Measurements from ENCODE around the gene EIF4G2. TPM values are rescaled to one million over a fixed set of nuclear protein-coding genes. Genes with fewer than 3 reads are reported as not detected.
A peak's percentile ranks its signal among the peaks of the same experiment; 100 is the strongest.

EIF4G2 gene
- total and polyA plus RNA-seq, 2 of the 8 experiments (the other 6 are each of a cell fraction or from before 2014, with no cell fraction given): 438 to 964 TPM

DNA sequence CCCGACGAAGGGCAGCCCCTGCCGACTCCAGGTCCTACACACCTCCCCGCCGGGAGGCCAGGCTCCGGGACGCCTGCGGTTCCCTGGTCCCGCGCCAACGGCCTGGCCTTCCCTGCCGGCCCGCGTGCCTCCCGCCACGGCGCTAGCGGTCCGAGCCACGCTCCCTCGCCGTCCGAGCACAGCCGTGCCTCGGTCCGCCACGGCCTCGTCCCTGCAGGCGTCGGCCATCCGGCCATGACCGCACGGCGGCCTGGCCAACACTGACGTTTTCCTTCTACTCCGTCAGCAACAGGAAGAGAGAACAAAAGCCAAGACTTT is 532 bp downstream of the EIF4G2 start (continued):
- TF ChIP-seq CHD2 (IDR thresholded peaks at IDR 0.05; ENCODE audit: low read length) (no peak), RBBP5 (IDR thresholded peaks at IDR 0.05; ENCODE audit: borderline replicate concordance, low read depth, low read length) (0 out of 2 replicates have a peak, but pooled peaks have one; percentile 44), SP1 (IDR thresholded peaks at IDR 0.05; ENCODE audit: low read depth, low read length) (no peak), CBX5 (IDR thresholded peaks at IDR 0.05; ENCODE audit: low read depth, low read length) (no peak), ASH2L (IDR thresholded peaks at IDR 0.05; ENCODE audit: low read length) (no peak), GTF2F1 (IDR thresholded peaks at IDR 0.05; ENCODE audit: borderline replicate concordance, low read depth, low read length) (no peak), EZH2 (IDR thresholded peaks at IDR 0.05; ENCODE audit: low read depth, low read length, severe bottlenecking) (no peak), NANOG (IDR thresholded peaks at IDR 0.05; ENCODE audit: insufficient read depth, low read depth, low read length, poor library complexity, severe bottlenecking) (no peak), CEBPB (IDR thresholded peaks at IDR 0.05; ENCODE audit: low read depth, low read length) (no peak)
- TF ChIP-seq, protein P1, sequence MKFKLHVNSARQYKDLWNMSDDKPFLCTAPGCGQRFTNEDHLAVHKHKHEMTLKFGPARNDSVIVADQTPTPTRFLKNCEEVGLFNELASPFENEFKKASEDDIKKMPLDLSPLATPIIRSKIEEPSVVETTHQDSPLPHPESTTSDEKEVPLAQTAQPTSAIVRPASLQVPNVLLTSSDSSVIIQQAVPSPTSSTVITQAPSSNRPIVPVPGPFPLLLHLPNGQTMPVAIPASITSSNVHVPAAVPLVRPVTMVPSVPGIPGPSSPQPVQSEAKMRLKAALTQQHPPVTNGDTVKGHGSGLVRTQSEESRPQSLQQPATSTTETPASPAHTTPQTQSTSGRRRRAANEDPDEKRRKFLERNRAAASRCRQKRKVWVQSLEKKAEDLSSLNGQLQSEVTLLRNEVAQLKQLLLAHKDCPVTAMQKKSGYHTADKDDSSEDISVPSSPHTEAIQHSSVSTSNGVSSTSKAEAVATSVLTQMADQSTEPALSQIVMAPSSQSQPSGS (IDR thresholded peaks at IDR 0.05; ENCODE audit: low read length): no peak
- TF ChIP-seq, protein P2, sequence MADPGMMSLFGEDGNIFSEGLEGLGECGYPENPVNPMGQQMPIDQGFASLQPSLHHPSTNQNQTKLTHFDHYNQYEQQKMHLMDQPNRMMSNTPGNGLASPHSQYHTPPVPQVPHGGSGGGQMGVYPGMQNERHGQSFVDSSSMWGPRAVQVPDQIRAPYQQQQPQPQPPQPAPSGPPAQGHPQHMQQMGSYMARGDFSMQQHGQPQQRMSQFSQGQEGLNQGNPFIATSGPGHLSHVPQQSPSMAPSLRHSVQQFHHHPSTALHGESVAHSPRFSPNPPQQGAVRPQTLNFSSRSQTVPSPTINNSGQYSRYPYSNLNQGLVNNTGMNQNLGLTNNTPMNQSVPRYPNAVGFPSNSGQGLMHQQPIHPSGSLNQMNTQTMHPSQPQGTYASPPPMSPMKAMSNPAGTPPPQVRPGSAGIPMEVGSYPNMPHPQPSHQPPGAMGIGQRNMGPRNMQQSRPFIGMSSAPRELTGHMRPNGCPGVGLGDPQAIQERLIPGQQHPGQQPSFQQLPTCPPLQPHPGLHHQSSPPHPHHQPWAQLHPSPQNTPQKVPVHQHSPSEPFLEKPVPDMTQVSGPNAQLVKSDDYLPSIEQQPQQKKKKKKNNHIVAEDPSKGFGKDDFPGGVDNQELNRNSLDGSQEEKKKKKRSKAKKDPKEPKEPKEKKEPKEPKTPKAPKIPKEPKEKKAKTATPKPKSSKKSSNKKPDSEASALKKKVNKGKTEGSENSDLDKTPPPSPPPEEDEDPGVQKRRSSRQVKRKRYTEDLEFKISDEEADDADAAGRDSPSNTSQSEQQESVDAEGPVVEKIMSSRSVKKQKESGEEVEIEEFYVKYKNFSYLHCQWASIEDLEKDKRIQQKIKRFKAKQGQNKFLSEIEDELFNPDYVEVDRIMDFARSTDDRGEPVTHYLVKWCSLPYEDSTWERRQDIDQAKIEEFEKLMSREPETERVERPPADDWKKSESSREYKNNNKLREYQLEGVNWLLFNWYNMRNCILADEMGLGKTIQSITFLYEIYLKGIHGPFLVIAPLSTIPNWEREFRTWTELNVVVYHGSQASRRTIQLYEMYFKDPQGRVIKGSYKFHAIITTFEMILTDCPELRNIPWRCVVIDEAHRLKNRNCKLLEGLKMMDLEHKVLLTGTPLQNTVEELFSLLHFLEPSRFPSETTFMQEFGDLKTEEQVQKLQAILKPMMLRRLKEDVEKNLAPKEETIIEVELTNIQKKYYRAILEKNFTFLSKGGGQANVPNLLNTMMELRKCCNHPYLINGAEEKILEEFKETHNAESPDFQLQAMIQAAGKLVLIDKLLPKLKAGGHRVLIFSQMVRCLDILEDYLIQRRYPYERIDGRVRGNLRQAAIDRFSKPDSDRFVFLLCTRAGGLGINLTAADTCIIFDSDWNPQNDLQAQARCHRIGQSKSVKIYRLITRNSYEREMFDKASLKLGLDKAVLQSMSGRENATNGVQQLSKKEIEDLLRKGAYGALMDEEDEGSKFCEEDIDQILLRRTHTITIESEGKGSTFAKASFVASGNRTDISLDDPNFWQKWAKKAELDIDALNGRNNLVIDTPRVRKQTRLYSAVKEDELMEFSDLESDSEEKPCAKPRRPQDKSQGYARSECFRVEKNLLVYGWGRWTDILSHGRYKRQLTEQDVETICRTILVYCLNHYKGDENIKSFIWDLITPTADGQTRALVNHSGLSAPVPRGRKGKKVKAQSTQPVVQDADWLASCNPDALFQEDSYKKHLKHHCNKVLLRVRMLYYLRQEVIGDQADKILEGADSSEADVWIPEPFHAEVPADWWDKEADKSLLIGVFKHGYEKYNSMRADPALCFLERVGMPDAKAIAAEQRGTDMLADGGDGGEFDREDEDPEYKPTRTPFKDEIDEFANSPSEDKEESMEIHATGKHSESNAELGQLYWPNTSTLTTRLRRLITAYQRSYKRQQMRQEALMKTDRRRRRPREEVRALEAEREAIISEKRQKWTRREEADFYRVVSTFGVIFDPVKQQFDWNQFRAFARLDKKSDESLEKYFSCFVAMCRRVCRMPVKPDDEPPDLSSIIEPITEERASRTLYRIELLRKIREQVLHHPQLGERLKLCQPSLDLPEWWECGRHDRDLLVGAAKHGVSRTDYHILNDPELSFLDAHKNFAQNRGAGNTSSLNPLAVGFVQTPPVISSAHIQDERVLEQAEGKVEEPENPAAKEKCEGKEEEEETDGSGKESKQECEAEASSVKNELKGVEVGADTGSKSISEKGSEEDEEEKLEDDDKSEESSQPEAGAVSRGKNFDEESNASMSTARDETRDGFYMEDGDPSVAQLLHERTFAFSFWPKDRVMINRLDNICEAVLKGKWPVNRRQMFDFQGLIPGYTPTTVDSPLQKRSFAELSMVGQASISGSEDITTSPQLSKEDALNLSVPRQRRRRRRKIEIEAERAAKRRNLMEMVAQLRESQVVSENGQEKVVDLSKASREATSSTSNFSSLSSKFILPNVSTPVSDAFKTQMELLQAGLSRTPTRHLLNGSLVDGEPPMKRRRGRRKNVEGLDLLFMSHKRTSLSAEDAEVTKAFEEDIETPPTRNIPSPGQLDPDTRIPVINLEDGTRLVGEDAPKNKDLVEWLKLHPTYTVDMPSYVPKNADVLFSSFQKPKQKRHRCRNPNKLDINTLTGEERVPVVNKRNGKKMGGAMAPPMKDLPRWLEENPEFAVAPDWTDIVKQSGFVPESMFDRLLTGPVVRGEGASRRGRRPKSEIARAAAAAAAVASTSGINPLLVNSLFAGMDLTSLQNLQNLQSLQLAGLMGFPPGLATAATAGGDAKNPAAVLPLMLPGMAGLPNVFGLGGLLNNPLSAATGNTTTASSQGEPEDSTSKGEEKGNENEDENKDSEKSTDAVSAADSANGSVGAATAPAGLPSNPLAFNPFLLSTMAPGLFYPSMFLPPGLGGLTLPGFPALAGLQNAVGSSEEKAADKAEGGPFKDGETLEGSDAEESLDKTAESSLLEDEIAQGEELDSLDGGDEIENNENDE (IDR thresholded peaks at IDR 0.05; ENCODE audit: insufficient replicate concordance, low read length): no peak

Measured in H1 (cell line).